Activated CD4-positive, alpha-beta T cell treated with anti-CD3 and anti-CD28 coated beads, Interleukin-2, amount 10 ng/mL, durations not matched to agents 7 days and 5 days (primary cell): ENCODE data around the gene SNRNP48. TPM values are rescaled to one million over a fixed set of nuclear protein-coding genes. Genes with fewer than 3 reads are reported as not detected.

Experiments
- CTCF ChIA-PET: fragments of 350-600 bp; sonication (Branson Sonifier 250); formaldehyde crosslinking; loops from one replicate; lab custom pipeline; 2021; ENCODE audit warnings: antibody characterized with exemption; lab: Charles Lee
- POLR2A ChIA-PET: fragments of 350-600 bp; sonication (Branson Sonifier 250); formaldehyde crosslinking; loops from one replicate; lab custom pipeline; 2021; ENCODE audit warnings: antibody characterized with exemption; lab: Charles Lee
- DNase-seq: peaks from one replicate; pipeline ENCODE4 v3.0.0-alpha.2; 2020
- H3K27ac Mint-ChIP-seq: one replicate; pipeline ENCODE4 v1.8.0; 2021; ENCODE audit warnings: mild to moderate bottlenecking, moderate library complexity, mixed read lengths
- H3K27me3 Mint-ChIP-seq: one replicate; pipeline ENCODE4 v1.8.0; 2021; ENCODE audit warnings: mixed read lengths
- H3K36me3 Mint-ChIP-seq: one replicate; pipeline ENCODE4 v1.8.0; 2021; ENCODE audit warnings: low read depth, mixed read lengths
- H3K4me1 Mint-ChIP-seq: one replicate; pipeline ENCODE4 v1.8.0; 2021; ENCODE audit warnings: mixed read lengths
- H3K4me3 Mint-ChIP-seq: one replicate; pipeline ENCODE4 v1.8.0; 2021; ENCODE audit warnings: mild to moderate bottlenecking, moderate library complexity, mixed read lengths
- H3K9me3 Mint-ChIP-seq: one replicate; pipeline ENCODE4 v1.8.0; 2021; ENCODE audit warnings: mixed read lengths
- total RNA-seq, 2 experiments: library from RNA; stranded (reverse); gene quantifications; one replicate each; pipeline ENCODE4 v1.2.3, GENCODE V29; 2021

Gene SNRNP48
- total RNA-seq, 2 experiments from 2014 or later: 13.5 to 17.6 TPM

DNA sequence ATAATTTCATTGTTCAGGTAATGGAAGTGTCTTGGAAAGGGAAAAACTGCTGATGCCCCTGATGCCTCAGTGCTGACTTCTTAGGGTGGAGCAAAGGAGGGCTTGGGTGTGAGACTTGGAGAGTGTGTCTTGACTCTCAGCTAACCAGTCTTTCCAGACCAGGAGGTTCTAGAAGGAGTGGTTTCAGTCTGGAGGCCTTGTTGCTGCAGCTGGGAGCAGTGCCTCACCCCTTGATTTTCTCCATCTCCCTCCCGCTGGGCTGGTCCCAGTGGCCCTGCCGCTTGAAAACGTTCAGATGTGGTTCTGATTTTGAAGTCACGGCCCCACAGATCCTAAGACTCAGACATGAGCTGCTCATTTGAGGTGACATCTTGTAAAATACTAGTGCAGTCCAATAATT, 43.1 kb upstream of the SNRNP48 start:
- no peaks in the 10 kb centered on the region for H3K9me3 Mint-ChIP-seq
- peaks cover 2% of the 10 kb centered on the region for H3K4me1 Mint-ChIP-seq
- no peak overlapping the region for H3K27ac Mint-ChIP-seq
- no peak overlapping the region for H3K4me3 Mint-ChIP-seq
- no peaks in the 10 kb centered on the region for H3K36me3 Mint-ChIP-seq
- peaks cover 57% of the 10 kb centered on the region for H3K27me3 Mint-ChIP-seq
- POLR2A ChIA-PET: no interaction called here
- CTCF ChIA-PET: interaction anchor here (1.5 kb wide), 1 partner anchor 11 kb away, joined by 3 read pairs; no protein-coding TSS in a partner anchor
- no peak for DNase-seq

- CTCF ChIA-PET: no interaction called here
These were observed 42.7 kb upstream of the SNRNP48 start for GRCh38 chr6:7547315-7547714.

GRCh38 chr6:7550433-7550801, 39.6 kb upstream of the SNRNP48 start:
- Mint-ChIP-seq H3K27ac (no peak overlapping the region), H3K36me3 (no peaks in the 10 kb centered on the region), H3K9me3 (no peaks in the 10 kb centered on the region), H3K4me1 (no peaks in the 10 kb centered on the region), H3K4me3 (no peak overlapping the region), H3K27me3 (peaks cover 50% of the 10 kb centered on the region)
- DNase-seq: no peak
- ChIA-PET CTCF (interaction anchor here (0.6 kb wide), 1 partner anchor 39 kb away, joined by 3 read pairs; no protein-coding TSS in a partner anchor), POLR2A (no interaction called here)

More at GRCh38 chr6:7547315-7547714, 42.7 kb upstream of the SNRNP48 start:
- Mint-ChIP-seq H3K4me3 (no peak overlapping the region), H3K27ac (no peak overlapping the region), H3K36me3 (no peaks in the 10 kb centered on the region), H3K27me3 (peaks cover 58% of the 10 kb centered on the region), H3K9me3 (no peaks in the 10 kb centered on the region), H3K4me1 (peaks cover 2% of the 10 kb centered on the region)
- POLR2A ChIA-PET: no interaction called here
- no peak for DNase-seq

DNA sequence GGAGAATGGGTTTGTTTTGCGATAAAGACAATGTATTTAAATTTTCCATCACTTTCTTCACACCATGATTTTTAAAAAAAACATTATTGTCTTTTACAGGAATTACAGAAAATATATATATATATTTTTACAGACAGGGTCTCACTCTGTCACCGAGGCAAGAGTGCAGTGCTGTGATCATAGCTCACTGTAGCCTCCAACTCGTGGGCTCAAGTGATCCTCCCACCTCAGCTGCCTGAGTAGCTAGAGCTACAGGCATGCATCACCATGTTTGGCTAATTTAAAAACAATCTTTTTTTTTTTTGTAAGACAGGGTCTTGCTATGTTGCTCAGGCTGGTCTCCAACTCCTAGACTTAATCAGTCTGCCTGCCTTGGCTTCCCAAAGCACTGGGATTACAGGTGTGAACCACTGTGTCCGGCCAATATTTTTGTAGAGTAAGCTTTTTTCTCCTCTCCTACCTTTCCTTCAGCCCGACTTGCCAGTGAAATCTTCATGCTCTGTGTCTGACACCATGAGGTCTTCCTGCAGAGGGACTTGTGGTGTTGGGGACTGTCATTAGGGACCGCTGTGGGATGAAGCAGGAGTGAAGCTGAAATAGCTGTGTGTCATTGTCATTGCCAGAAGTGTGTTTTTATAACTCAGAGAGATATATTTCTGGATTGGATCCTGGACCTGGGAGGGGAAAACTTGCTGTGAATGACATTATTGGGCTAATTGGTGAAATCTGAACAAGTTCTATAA, 35.3 kb upstream of the SNRNP48 start:
- H3K36me3 Mint-ChIP-seq: no peaks in the 10 kb centered on the region

GRCh38 chr6:7555671-7556070, 34.3 kb upstream of the SNRNP48 start:
- no peaks in the 10 kb centered on the region for H3K4me1 Mint-ChIP-seq
- H3K27me3 Mint-ChIP-seq: peaks cover 49% of the 10 kb centered on the region

More for the DNA sequence above, 35.3 kb upstream of the SNRNP48 start:
- ChIA-PET CTCF (no interaction called here), POLR2A (no interaction called here)
- Mint-ChIP-seq H3K27me3 (peaks cover 43% of the 10 kb centered on the region), H3K4me3 (no peak overlapping the region), H3K27ac (no peak overlapping the region), H3K4me1 (no peaks in the 10 kb centered on the region), H3K9me3 (no peaks in the 10 kb centered on the region)
- no peak for DNase-seq

GRCh38 chr6:7556394-7557106, 33.4 kb upstream of the SNRNP48 start:
- DNase-seq: no peak
- Mint-ChIP-seq H3K4me1 (no peaks in the 10 kb centered on the region), H3K27me3 (peaks cover 52% of the 10 kb centered on the region), H3K36me3 (no peaks in the 10 kb centered on the region), H3K9me3 (no peaks in the 10 kb centered on the region), H3K27ac (no peak overlapping the region), H3K4me3 (no peak overlapping the region)
- ChIA-PET CTCF (no interaction called here), POLR2A (no interaction called here)

More at GRCh38 chr6:7555671-7556070, 34.3 kb upstream of the SNRNP48 start:
- no peaks in the 10 kb centered on the region for H3K36me3 Mint-ChIP-seq
- no peak for DNase-seq
- no peak overlapping the region for H3K27ac Mint-ChIP-seq
- H3K9me3 Mint-ChIP-seq: no peaks in the 10 kb centered on the region
- H3K4me3 Mint-ChIP-seq: no peak overlapping the region
- CTCF ChIA-PET: no interaction called here
- POLR2A ChIA-PET: no interaction called here

GRCh38 chr6:7557652-7558051, 32.3 kb upstream of the SNRNP48 start:
- Mint-ChIP-seq H3K9me3 (no peaks in the 10 kb centered on the region), H3K36me3 (no peaks in the 10 kb centered on the region), H3K4me3 (no peak overlapping the region), H3K27ac (no peak overlapping the region), H3K4me1 (no peaks in the 10 kb centered on the region), H3K27me3 (peaks cover 48% of the 10 kb centered on the region)
- CTCF ChIA-PET: no interaction called here
- POLR2A ChIA-PET: no interaction called here
- no peak for DNase-seq

DNA sequence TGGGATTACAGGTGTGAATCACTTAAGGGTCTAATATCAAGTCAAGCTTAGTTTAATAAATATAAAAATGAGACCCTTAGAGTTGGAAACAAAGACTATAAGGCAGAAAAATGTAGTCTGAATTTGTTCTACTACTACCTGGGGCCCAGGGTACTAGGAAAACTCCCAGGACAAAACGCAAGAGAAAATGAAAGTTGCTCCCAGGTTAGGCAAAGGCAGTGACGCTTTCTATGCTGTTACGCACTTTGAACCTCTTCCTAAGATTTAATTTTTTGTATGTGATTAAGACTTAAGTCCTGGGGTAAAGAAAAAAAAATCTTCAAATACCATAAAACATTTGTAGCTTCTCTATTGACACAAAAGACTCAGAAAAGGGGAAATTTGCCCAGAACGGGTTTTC, 31.2 kb upstream of the SNRNP48 start:
- peaks cover 48% of the 10 kb centered on the region for H3K27me3 Mint-ChIP-seq
- H3K4me3 Mint-ChIP-seq: no peak overlapping the region
- no peak for DNase-seq
- no peaks in the 10 kb centered on the region for H3K9me3 Mint-ChIP-seq
- H3K36me3 Mint-ChIP-seq: no peaks in the 10 kb centered on the region
- POLR2A ChIA-PET: no interaction called here
- H3K27ac Mint-ChIP-seq: no peak overlapping the region
- H3K4me1 Mint-ChIP-seq: no peaks in the 10 kb centered on the region
- CTCF ChIA-PET: no interaction called here

DNA sequence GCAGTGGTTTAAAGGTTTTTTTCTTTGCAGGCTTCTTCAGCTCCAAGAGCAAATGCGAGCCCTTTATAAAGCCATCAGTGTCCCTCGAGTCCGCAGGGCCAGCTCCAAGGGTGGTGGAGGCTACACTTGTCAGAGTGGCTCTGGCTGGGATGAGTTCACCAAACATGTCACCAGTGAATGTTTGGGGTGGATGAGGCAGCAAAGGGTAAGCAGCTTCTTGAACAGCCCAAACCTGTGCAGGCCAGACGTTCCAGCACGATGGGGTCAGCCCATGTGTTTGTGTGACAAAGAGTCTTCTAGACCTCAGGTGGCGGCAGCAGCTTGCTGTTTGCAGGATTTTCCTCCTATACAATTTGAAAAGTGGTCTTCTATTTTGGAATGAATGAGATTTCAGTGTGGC, 30.8 kb upstream of the SNRNP48 start:
- H3K4me3 Mint-ChIP-seq: no peak overlapping the region
- POLR2A ChIA-PET: no interaction called here
- H3K36me3 Mint-ChIP-seq: no peaks in the 10 kb centered on the region
- H3K4me1 Mint-ChIP-seq: no peaks in the 10 kb centered on the region
- no peaks in the 10 kb centered on the region for H3K9me3 Mint-ChIP-seq
- H3K27ac Mint-ChIP-seq: no peak overlapping the region
- CTCF ChIA-PET: no interaction called here
- peaks cover 46% of the 10 kb centered on the region for H3K27me3 Mint-ChIP-seq
- no peak for DNase-seq

- Mint-ChIP-seq H3K4me3 (no peak overlapping the region), H3K27ac (no peak overlapping the region), H3K9me3 (no peaks in the 10 kb centered on the region), H3K4me1 (no peaks in the 10 kb centered on the region), H3K36me3 (no peaks in the 10 kb centered on the region), H3K27me3 (peaks cover 46% of the 10 kb centered on the region)
- POLR2A ChIA-PET: no interaction called here
- CTCF ChIA-PET: interaction anchor here (0.6 kb wide), 1 partner anchor 136 kb away, joined by 4 read pairs; no protein-coding TSS in a partner anchor
- no peak for DNase-seq
These were observed 30.2 kb upstream of the SNRNP48 start for GRCh38 chr6:7559651-7560385.

GRCh38 chr6:7561153-7561964, 28.6 kb upstream of the SNRNP48 start:
- POLR2A ChIA-PET: no interaction called here
- no peaks in the 10 kb centered on the region for H3K36me3 Mint-ChIP-seq
- CTCF ChIA-PET: interaction anchor here (1.0 kb wide), 1 partner anchor 352 kb away, joined by 3 read pairs; no protein-coding TSS in a partner anchor
- no peaks in the 10 kb centered on the region for H3K9me3 Mint-ChIP-seq
- H3K27me3 Mint-ChIP-seq: peaks cover 37% of the 10 kb centered on the region
- H3K4me1 Mint-ChIP-seq: no peaks in the 10 kb centered on the region
- no peak overlapping the region for H3K4me3 Mint-ChIP-seq
- DNase-seq: no peak
- no peak overlapping the region for H3K27ac Mint-ChIP-seq

- Mint-ChIP-seq H3K27ac (no peak overlapping the region), H3K9me3 (no peaks in the 10 kb centered on the region), H3K4me3 (no peak overlapping the region)
These were observed 27.2 kb upstream of the SNRNP48 start for GRCh38 chr6:7562769-7563168.

More at GRCh38 chr6:7562769-7563168, 27.2 kb upstream of the SNRNP48 start:
- DNase-seq: no peak
- Mint-ChIP-seq H3K27me3 (peaks cover 33% of the 10 kb centered on the region), H3K4me1 (no peaks in the 10 kb centered on the region), H3K36me3 (no peaks in the 10 kb centered on the region)
- POLR2A ChIA-PET: no interaction called here
- CTCF ChIA-PET: interaction anchor here (1.3 kb wide), 1 partner anchor 18 kb away, joined by 3 read pairs; no protein-coding TSS in a partner anchor
